K562 (cell line): ENCODE data around the gene RPL7A. TPM values are rescaled to one million over a fixed set of nuclear protein-coding genes. Genes with fewer than 3 reads are reported as not detected.

Experiments used
- ATAC-seq: fragments of 200-7000 bp; cut with Tn5 transposase; 3 replicates; pipeline ENCODE4 v1.9.1; 2020; ENCODE audit warnings: moderate library complexity
- BruUV-seq: library from RNA; stranded (reverse); fragments of 400-500 nt; replicated peaks from 2 replicates; lab custom pipeline; 2021; lab: Mats Ljungman, UMichigan
- CTCF ChIA-PET: fragments of 300-600 bp; formaldehyde crosslinking; extraction: SDS; loops from one replicate; lab custom pipeline; 2021; ENCODE audit warnings: low intra/inter-chr PET ratio; lab: Yijun Ruan, JAX
- POLR2A ChIA-PET: fragments of 300-600, 350-650 bp; sonication (Branson Sonifier 250); formaldehyde crosslinking; extraction: SDS; loops from one replicate; lab custom pipeline; 2021; ENCODE audit warnings: antibody characterized with exemption, inconsistent platforms; lab: Yijun Ruan, JAX
- DNase-seq, 4 experiments: peaks; one replicate each; pipeline versions ENCODE4 v3.0.0 to v3.0.0-alpha.2; 2011 to 2018; ENCODE audit warnings: low spot score in 3 of 4, mixed read lengths in 3 of 4; ENCODE audit errors: extremely low read depth in 1 of 4
- FAIRE-seq: peaks from 2 replicates; lab custom pipeline; 2011; peaks lifted over from hg19 to GRCh38; lab: Jason Lieb, UNC
- H2AFZ ChIP-seq: 2 replicates; pipeline ENCODE4 v1.6.0; 2011; ENCODE audit warnings: low read depth, low read length, control low read depth, inconsistent platforms
- H3K27ac ChIP-seq: fragments of 200-600 bp; 3 replicates; pipeline ENCODE4 v1.8.0; 2011; ENCODE audit warnings: low read depth, mild to moderate bottlenecking, control low read depth, inconsistent platforms, low read length, moderate library complexity, mixed read lengths; ENCODE audit errors: extremely low read depth
- H3K27me3 ChIP-seq, 2 experiments: fragments of 300-600 bp in 1 of 2; 2 replicates in 1 of 2; 3 replicates in 1 of 2; pipeline versions ENCODE4 v1.6.0 to v1.8.0; 2011; ENCODE audit warnings: inconsistent platforms in 2 of 2, low read length in 2 of 2, mild to moderate bottlenecking in 1 of 2, mixed read lengths in 1 of 2, moderate library complexity in 1 of 2; ENCODE audit not compliant: control insufficient read depth in 2 of 2, insufficient read depth in 2 of 2
- H3K36me3 ChIP-seq: fragments of 300-600 bp; 3 replicates; pipeline ENCODE4 v1.8.0; 2011; ENCODE audit warnings: mild to moderate bottlenecking, low read length, inconsistent platforms; ENCODE audit not compliant: control insufficient read depth, insufficient read depth
- H3K4me1 ChIP-seq, 2 experiments: fragments of 200-600 bp in 1 of 2; replicated peaks in 1 of 2; 2 replicates in 1 of 2; 3 replicates in 1 of 2; pipeline versions ENCODE4 v1.5.1 to v1.8.0; 2011; ENCODE audit warnings: inconsistent platforms in 2 of 2, low read length in 2 of 2, mild to moderate bottlenecking in 1 of 2, mixed read lengths in 1 of 2, moderate library complexity in 1 of 2; ENCODE audit not compliant: control insufficient read depth in 2 of 2, insufficient read depth in 2 of 2
- H3K4me2 ChIP-seq: 2 replicates; pipeline ENCODE4 v1.6.1; 2011; ENCODE audit warnings: low read length, control low read depth, inconsistent platforms, mixed read lengths; ENCODE audit not compliant: insufficient read depth
- H3K4me3 ChIP-seq: fragments of 200-600 bp; sonication (generic), shearing (Covaris generic); 2 replicates; pipeline ENCODE4 v1.5.1; 2016; ENCODE audit warnings: control low read depth, inconsistent platforms
- H3K79me2 ChIP-seq: fragments of 200-600 bp; 3 replicates; pipeline ENCODE4 v1.8.0; 2011; ENCODE audit warnings: low read length, inconsistent platforms; ENCODE audit not compliant: control insufficient read depth, insufficient read depth
- H3K9ac ChIP-seq, 2 experiments: 2 replicates each; pipeline versions ENCODE4 v1.6.0 to v1.6.1; 2011; ENCODE audit warnings: low read depth in 2 of 2, low read length in 2 of 2, control low read depth in 1 of 2, inconsistent platforms in 1 of 2, mild to moderate bottlenecking in 1 of 2, mixed read lengths in 1 of 2; ENCODE audit not compliant: insufficient read depth in 1 of 2
- H3K9me1 ChIP-seq: one replicate; pipeline ENCODE4 v1.6.0; 2011; ENCODE audit warnings: inconsistent platforms, mild to moderate bottlenecking, low read length, moderate library complexity; ENCODE audit not compliant: control insufficient read depth, insufficient read depth
- H3K9me3 ChIP-seq: replicated peaks from 2 replicates; pipeline ENCODE4 v1.5.1; 2011; ENCODE audit warnings: low read depth, low read length, inconsistent platforms; ENCODE audit not compliant: control insufficient read depth, insufficient read depth
- H4K20me1 ChIP-seq: replicated peaks from 2 replicates; pipeline ENCODE4 v1.6.1; 2011; ENCODE audit warnings: low read length, inconsistent platforms, mixed read lengths; ENCODE audit not compliant: control insufficient read depth, insufficient read depth
- CREBBP ChIP-seq: IDR thresholded peaks from one replicate; pipeline ENCODE4 v1.6.1; 2012; ENCODE audit warnings: low read depth, mild to moderate bottlenecking, control low read depth, inconsistent platforms, low read length
- CTCF ChIP-seq, 3 experiments: IDR thresholded peaks in 2 of 3; conservative IDR thresholded peaks in 1 of 3; 2 replicates each; pipeline ENCODE4 v1.5.1; 2011 to 2012; ENCODE audit warnings: low read length in 3 of 3, mild to moderate bottlenecking in 3 of 3, control low read depth in 2 of 3, improper control_type of control experiment in 1 of 3, inconsistent platforms in 1 of 3, low read depth in 1 of 3, mixed read lengths in 1 of 3, moderate library complexity in 1 of 3; ENCODE audit not compliant: insufficient read depth in 2 of 3
- POLR2G ChIP-seq: fragments of 200-400 bp; formaldehyde crosslinking; IDR thresholded peaks from 2 replicates; pipeline ENCODE4 v1.6.1; 2017; ENCODE audit warnings: low read depth, mild to moderate bottlenecking, antibody characterized with exemption, low read length, moderate library complexity
- SMAD4 ChIP-seq: fragments of 250-450 bp; sonication (Bioruptor Pico); conservative IDR thresholded peaks from 2 replicates; pipeline ENCODE4 v1.8.0; 2021; ENCODE audit warnings: inconsistent platforms, mild to moderate bottlenecking, moderate library complexity
- WGBS: fragments of 100-300 bp; shearing (Covaris generic); methylation state at CpG from one replicate; pipeline ENCODE4 v1.1.6; 2016; ENCODE audit warnings: low coverage, mixed read lengths; ENCODE audit not compliant: insufficient coverage; ENCODE audit errors: missing lambda C conversion rate; 5-methylcytosine and 5-hydroxymethylcytosine counted together
- in situ Hi-C: fragments of 300-500 bp; cut with MboI; formaldehyde crosslinking; loops from 4 replicates; pipeline ENCODE4 v1.15.0; 2018; ENCODE audit warnings: inconsistent platforms, mixed read lengths
- intact Hi-C: fragments of 100-400 bp; cut with micrococcal nuclease; formaldehyde crosslinking; loops from 2 replicates; pipeline ENCODE4 v1.14.2; 2022
- polyA plus RNA-seq, 8 experiments: library from polyadenylated mRNA; depleted of rRNA in 4 of 8; stranded (reverse) in 5 of 8; unstranded in 3 of 8; fragments of >200 nt; fragmentation: Nextera tagmentation in 2 of 8; fragmentation: Illumina TruSeq in 1 of 8; extraction: Ambion mirVana in 2 of 8; extraction: Trizol in 1 of 8; gene quantifications; 2 replicates each; pipeline versions ENCODE4 v1.2.1 to v1.2.3, GENCODE V29; 2011 to 2014; ENCODE audit warnings: inconsistent platforms in 1 of 8, missing spikeins in 1 of 8
- total RNA-seq, 7 experiments: library from RNA; depleted of rRNA in 6 of 7; stranded (reverse); fragments of >200 nt in 6 of 7; fragmentation: Illumina TruSeq in 2 of 7; extraction: Trizol in 2 of 7; gene quantifications; 2 replicates each; pipeline versions ENCODE4 v1.2.1 to v1.2.3, GENCODE V29; 2011 to 2021; ENCODE audit warnings: low replicate concordance in 1 of 7
- TF ChIP-seq, protein P1 (sequence below): fragments of 250-450 bp; sonication (Bioruptor Pico); IDR thresholded peaks from 2 replicates; pipeline ENCODE4 v1.8.0; 2021; ENCODE audit warnings: borderline replicate concordance, mild to moderate bottlenecking, moderate library complexity; ENCODE audit not compliant: poor library complexity, severe bottlenecking

Gene RPL7A
- total and polyA plus RNA-seq, 9 of the 15 experiments (the other 6 are each of a cell fraction or from before 2014, with no cell fraction given), result 1,935 to 3,760 (median 2,652) TPM

- peaks cover 36 to 63% of the 10 kb centered on the region in 2 experiments; a peak in 4 of 5 replicates for H3K27me3 ChIP-seq
- peaks cover 2% of the 10 kb centered on the region for H3K9me1 ChIP-seq
- CTCF ChIA-PET, result no interaction called here
- 0% methylated on average over 2 of the region's 3 CpGs for WGBS
- H3K9ac ChIP-seq, result no peak overlapping the region
- ATAC-seq (no peak), DNase-seq (no peak), FAIRE-seq (no peak)
- no peak overlapping the region for H2AFZ ChIP-seq
- peaks cover 0 to 7% of the 10 kb centered on the region in 2 experiments; a peak in 2 of 5 replicates for H3K4me1 ChIP-seq
- peaks cover 9% of the 10 kb centered on the region; the same call in 1 of the 2 replicates for H4K20me1 ChIP-seq
- POLR2A ChIA-PET, result no interaction called here
- intact Hi-C loops (no loop called here), in situ Hi-C loops (no loop called here)
- no peaks in the 10 kb centered on the region for H3K79me2 ChIP-seq
- no peaks in the 10 kb centered on the region for H3K9me3 ChIP-seq
- BruUV-seq, result no TSS peak
- no peak overlapping the region for H3K4me3 ChIP-seq
- H3K36me3 ChIP-seq, result no peaks in the 10 kb centered on the region
- TF ChIP-seq, protein P1, sequence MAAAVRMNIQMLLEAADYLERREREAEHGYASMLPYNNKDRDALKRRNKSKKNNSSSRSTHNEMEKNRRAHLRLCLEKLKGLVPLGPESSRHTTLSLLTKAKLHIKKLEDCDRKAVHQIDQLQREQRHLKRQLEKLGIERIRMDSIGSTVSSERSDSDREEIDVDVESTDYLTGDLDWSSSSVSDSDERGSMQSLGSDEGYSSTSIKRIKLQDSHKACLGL (CRISPR knock-in tag), result no peak
- TF ChIP-seq CREBBP, result peak; percentile 44
- no peak overlapping the region for H3K4me2 ChIP-seq
- H3K27ac ChIP-seq, result no peak overlapping the region
These were observed 45.4 kb downstream of the RPL7A start for GRCh38 chr9:133393399-133393798.

DNA sequence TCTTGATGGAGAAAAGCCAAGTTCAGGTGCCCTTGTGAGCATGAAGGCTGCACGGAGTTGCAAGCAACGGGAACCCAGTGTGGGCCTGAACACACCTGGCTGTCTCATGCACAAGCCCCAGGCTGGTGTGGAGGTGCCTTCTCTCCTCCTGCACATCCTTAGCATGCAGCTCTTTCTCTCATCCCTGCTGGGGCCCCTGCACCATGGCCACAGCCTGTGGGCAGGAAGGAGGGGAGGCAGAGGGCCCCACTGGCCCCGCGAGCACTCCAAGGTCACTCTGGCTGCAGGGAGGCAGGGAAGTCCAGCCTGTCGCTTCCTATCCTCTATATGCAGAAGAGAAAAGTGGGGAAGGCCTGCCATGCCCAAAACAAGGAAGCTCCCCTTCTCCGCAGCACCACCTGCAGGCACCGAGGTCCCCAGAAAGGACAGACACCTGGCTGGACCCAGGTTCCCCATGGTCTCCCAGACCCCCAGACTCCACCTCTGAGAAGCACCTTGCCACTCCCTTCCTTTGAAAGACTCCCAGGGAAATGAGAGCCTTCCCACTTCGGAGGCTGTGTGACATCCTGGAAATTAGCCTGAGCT is 46.8 kb downstream of the RPL7A start:
- ChIA-PET CTCF (no interaction called here), POLR2A (interaction anchor here (0.7 to 1.7 kb wide), 4 partner anchors 9 to 41 kb away, joined by 4 to 9 read pairs (median 4); partner anchors contain the start of gene STKLD1)
- H3K4me1 ChIP-seq, result peaks cover 0 to 7% of the 10 kb centered on the region in 2 experiments; a peak in 2 of 5 replicates
- H3K36me3 ChIP-seq, result no peaks in the 10 kb centered on the region
- BruUV-seq, result no TSS peak
- intact Hi-C loops, result no loop called here
- H3K9me1 ChIP-seq, result peaks cover 2% of the 10 kb centered on the region
- H3K4me2 ChIP-seq, result no peak overlapping the region
- no peak overlapping the region for H2AFZ ChIP-seq
- H3K4me3 ChIP-seq, result no peak overlapping the region
- H3K27ac ChIP-seq, result no peak overlapping the region
- no peak for ATAC-seq
- H3K9ac ChIP-seq, result no peak overlapping the region
- no peak for DNase-seq
- no peaks in the 10 kb centered on the region for H3K9me3 ChIP-seq
- in situ Hi-C loops, result no loop called here
- peaks cover 9% of the 10 kb centered on the region; the same call in 1 of the 2 replicates for H4K20me1 ChIP-seq
- FAIRE-seq, result no peak
- 4% methylated on average over 6 of the region's 8 CpGs for WGBS
- no peaks in the 10 kb centered on the region for H3K79me2 ChIP-seq
- TF ChIP-seq SMAD4 (CRISPR knock-in tag) (no peak), POLR2G (0 out of 2 replicates have a peak, but pooled peaks have one; percentile 37), CTCF (IDR thresholded peaks at IDR 0.05 in 2 of 3, conservative IDR thresholded peaks at IDR 0.05 in 1 of 3; ENCODE audit: insufficient read depth in 2 of 3, low read depth in 1 of 3, low read length in 3 of 3) (peak in 1 of 3 experiments; percentile 18; a peak in 1 of 6 replicates)
- TF ChIP-seq, all 486 proteins: peak for 2
- peaks cover 22 to 49% of the 10 kb centered on the region in 2 experiments; a peak in 4 of 5 replicates for H3K27me3 ChIP-seq
